CD4-positive, alpha-beta T cell (primary cell): ENCODE results near the gene THSD7B. TPM values are rescaled to one million over a fixed set of nuclear protein-coding genes. Genes with fewer than 3 reads are reported as not detected.

ENCODE experiments used
- ATAC-seq: fragments of 200-7000 bp; cut with Tn5 transposase; one replicate; pipeline ENCODE4 v1.10.0; 2022; ENCODE audit warnings: mild to moderate bottlenecking; ENCODE audit not compliant: poor library complexity
- CTCF ChIA-PET: fragments of 350-600 bp; sonication (Branson Sonifier 250); formaldehyde crosslinking; loops from one replicate; lab custom pipeline; 2021; ENCODE audit warnings: antibody characterized with exemption, inconsistent platforms; lab: Charles Lee
- POLR2A ChIA-PET: fragments of 350-600 bp; sonication (Branson Sonifier 250); formaldehyde crosslinking; loops from one replicate; lab custom pipeline; 2021; ENCODE audit warnings: antibody characterized with exemption, inconsistent platforms; lab: Charles Lee
- DNase-seq, 14 experiments: peaks; one replicate each; pipeline ENCODE4 v3.0.0-alpha.2; 2013 to 2020; ENCODE audit warnings: mixed read lengths in 2 of 14
- H3K27ac ChIP-seq, 2 donors: one replicate each; pipeline versions ENCODE4 v1.5.1 to v1.7.0; 2013; ENCODE audit warnings: low read length in 2 of 2, low read depth in 1 of 2, mild to moderate bottlenecking in 1 of 2
- H3K27me3 ChIP-seq, 2 experiments: 1 replicate in 1 of 2; 2 replicates in 1 of 2; pipeline versions ENCODE4 v1.6.1 to v1.7.0; 2013; ENCODE audit warnings: low read length in 2 of 2, control low read depth in 1 of 2, mild to moderate bottlenecking in 1 of 2, moderate library complexity in 1 of 2; ENCODE audit not compliant: insufficient read depth in 2 of 2, control insufficient read depth in 1 of 2
- H3K36me3 ChIP-seq: one replicate; pipeline ENCODE4 v1.6.1; 2013; ENCODE audit warnings: low read length, control low read depth; ENCODE audit not compliant: insufficient read depth
- H3K4me1 ChIP-seq: one replicate; pipeline ENCODE4 v1.6.1; 2013; ENCODE audit warnings: low read length, control low read depth; ENCODE audit not compliant: insufficient read depth
- H3K4me3 ChIP-seq: one replicate; pipeline ENCODE4 v1.5.1; 2013; ENCODE audit warnings: mild to moderate bottlenecking, low read length, moderate library complexity
- H3K9me3 ChIP-seq, 2 experiments: 1 replicate in 1 of 2; 2 replicates in 1 of 2; pipeline versions ENCODE4 v1.6.1 to v1.7.0; 2013; ENCODE audit warnings: low read length in 2 of 2, mild to moderate bottlenecking in 2 of 2, control low read depth in 1 of 2, moderate library complexity in 1 of 2; ENCODE audit not compliant: control insufficient read depth in 1 of 2, insufficient read depth in 1 of 2
- H3K27ac Mint-ChIP-seq: one replicate; pipeline ENCODE4 v1.8.0; 2020; ENCODE audit warnings: mixed read lengths
- H3K27me3 Mint-ChIP-seq: one replicate; pipeline ENCODE4 v1.8.0; 2021; ENCODE audit warnings: mixed read lengths
- H3K36me3 Mint-ChIP-seq: one replicate; pipeline ENCODE4 v1.8.0; 2021; ENCODE audit warnings: low read depth, mixed read lengths
- H3K4me1 Mint-ChIP-seq: one replicate; pipeline ENCODE4 v1.8.0; 2021; ENCODE audit warnings: low read depth, mixed read lengths
- H3K4me3 Mint-ChIP-seq: one replicate; pipeline ENCODE4 v1.8.0; 2020; ENCODE audit warnings: mild to moderate bottlenecking, mixed read lengths
- H3K9me3 Mint-ChIP-seq: one replicate; pipeline ENCODE4 v1.8.0; 2020; ENCODE audit warnings: mixed read lengths
- CTCF ChIP-seq: fragments of 200-600 bp; IDR thresholded peaks from one replicate; pipeline ENCODE4 v1.8.0; 2022; ENCODE audit warnings: antibody characterized with exemption, mild to moderate bottlenecking
- intact Hi-C, 2 experiments: fragments of 100-400 bp; cut with DNase I in 1 of 2; cut with micrococcal nuclease in 1 of 2; formaldehyde crosslinking; loops; one replicate each; pipeline versions ENCODE4 v1.15.1 to v1.9.0; 2023 to 2025; cut with DNase I, micrococcal nuclease
- total RNA-seq, 174 experiments: library from RNA in 2 of 174; stranded (reverse) in 2 of 174; gene quantifications; one replicate each; pipeline ENCODE4 v1.2.3 and lab custom pipeline; 2021 to 2026

The THSD7B gene
- total RNA-seq, 2 experiments from 2014 or later = not detected

- H3K4me3 Mint-ChIP-seq = no peak overlapping the region
- H3K36me3 Mint-ChIP-seq = no peaks in the 10 kb centered on the region
- CTCF ChIA-PET = no interaction called here
- no peak for DNase-seq
- Histone ChIP-seq H3K9me3 (no peaks in the 10 kb centered on the region), H3K4me3 (no peak overlapping the region), H3K27me3 (no peaks in the 10 kb centered on the region), H3K36me3 (no peaks in the 10 kb centered on the region), H3K27ac (no peak overlapping the region), H3K4me1 (no peaks in the 10 kb centered on the region)
- POLR2A ChIA-PET = no interaction called here
- ATAC-seq = no peak
- intact Hi-C loops = no loop called here
- no peaks in the 10 kb centered on the region for H3K9me3 Mint-ChIP-seq
- H3K4me1 Mint-ChIP-seq = no peaks in the 10 kb centered on the region
- no peak overlapping the region for H3K27ac Mint-ChIP-seq
- H3K27me3 Mint-ChIP-seq = no peaks in the 10 kb centered on the region
- no peak for TF ChIP-seq CTCF
Observed at GRCh38 chr2:137250401-137250800, 485.1 kb downstream of the THSD7B start.

GRCh38 chr2:137251045-137251444 lies 485.7 kb downstream of the THSD7B start:
- Histone ChIP-seq H3K9me3 (no peaks in the 10 kb centered on the region), H3K27ac (no peak overlapping the region), H3K36me3 (no peaks in the 10 kb centered on the region), H3K4me1 (no peaks in the 10 kb centered on the region), H3K4me3 (no peak overlapping the region), H3K27me3 (no peaks in the 10 kb centered on the region)
- Mint-ChIP-seq H3K27me3 (no peaks in the 10 kb centered on the region), H3K9me3 (no peaks in the 10 kb centered on the region), H3K4me3 (no peak overlapping the region), H3K27ac (no peak overlapping the region), H3K36me3 (no peaks in the 10 kb centered on the region), H3K4me1 (no peaks in the 10 kb centered on the region)
- ATAC-seq (no peak), DNase-seq (no peak)
- CTCF ChIA-PET = no interaction called here
- POLR2A ChIA-PET = no interaction called here
- no peak for TF ChIP-seq CTCF
- intact Hi-C loops = no loop called here

- Mint-ChIP-seq H3K4me1 (no peaks in the 10 kb centered on the region), H3K4me3 (no peak overlapping the region), H3K27ac (no peak overlapping the region), H3K9me3 (no peaks in the 10 kb centered on the region), H3K36me3 (no peaks in the 10 kb centered on the region), H3K27me3 (no peaks in the 10 kb centered on the region)
- H3K4me3 ChIP-seq = no peak overlapping the region
- TF ChIP-seq CTCF = no peak
- ChIA-PET CTCF (no interaction called here), POLR2A (no interaction called here)
- H3K27ac ChIP-seq = no peak overlapping the region
- H3K4me1 ChIP-seq = no peaks in the 10 kb centered on the region
- DNase-seq (no peak), ATAC-seq (no peak)
- H3K27me3 ChIP-seq = no peaks in the 10 kb centered on the region
- no peaks in the 10 kb centered on the region for H3K36me3 ChIP-seq
- H3K9me3 ChIP-seq = no peaks in the 10 kb centered on the region
- intact Hi-C loops = no loop called here
Observed at GRCh38 chr2:137252934-137253333, 487.6 kb downstream of the THSD7B start.
